NCI-H748 treated with DMSO at 0.1 percent for 48 hours (cell line): ENCODE measurements around the gene SCGB3A1.

Experiments
- DNase-seq: peaks from one replicate; lab custom pipeline; 2025; lab: John Stamatoyannopoulos, UW

SCGB3A1 gene, protein sequence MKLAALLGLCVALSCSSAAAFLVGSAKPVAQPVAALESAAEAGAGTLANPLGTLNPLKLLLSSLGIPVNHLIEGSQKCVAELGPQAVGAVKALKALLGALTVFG

DNA sequence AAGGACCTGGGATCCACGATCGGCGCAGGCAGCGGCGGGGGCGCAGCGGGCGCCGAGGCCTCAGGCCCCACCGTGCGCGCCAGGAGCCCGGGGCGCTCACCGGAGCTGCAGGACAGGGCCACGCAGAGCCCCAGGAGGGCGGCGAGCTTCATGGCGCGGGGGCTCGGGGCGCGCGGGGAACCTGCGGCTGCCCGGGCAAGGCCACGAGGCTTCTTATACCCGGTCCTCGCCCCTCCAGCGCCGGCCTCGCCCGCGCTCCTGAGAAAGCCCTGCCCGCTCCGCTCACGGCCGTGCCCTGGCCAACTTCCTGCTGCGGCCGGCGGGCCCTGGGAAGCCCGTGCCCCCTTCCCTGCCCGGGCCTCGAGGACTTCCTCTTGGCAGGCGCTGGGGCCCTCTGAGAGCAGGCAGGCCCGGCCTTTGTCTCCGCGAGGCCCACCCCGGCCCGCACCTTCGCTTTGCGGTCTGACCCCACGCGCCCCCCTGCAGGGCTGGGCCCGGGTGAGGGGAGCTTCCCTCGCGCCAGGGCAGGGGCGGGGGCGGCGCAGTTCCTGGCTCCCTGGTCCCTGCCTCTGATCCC, at the start of gene SCGB3A1:
Gene SCGB3A1 (minus strand): TSS at position 189 of the 577 bp plus-strand sequence. CDS start 37 bp downstream, at position 152.
- DNase-seq: no peak

DNA sequence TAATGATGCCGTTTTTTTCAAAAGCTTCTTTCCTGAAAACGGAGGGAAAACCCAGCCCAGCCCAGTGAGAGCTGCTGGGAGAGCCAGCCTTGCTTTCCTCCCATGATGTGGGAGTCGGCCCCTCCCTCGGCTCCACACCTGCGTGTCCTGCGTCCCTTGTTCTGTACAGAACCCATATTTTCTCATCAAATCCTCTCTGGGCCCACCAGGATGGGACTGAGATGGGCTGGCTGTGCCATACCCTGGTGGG, 49.2 kb upstream of the SCGB3A1 start:
- no peak for DNase-seq

DNA sequence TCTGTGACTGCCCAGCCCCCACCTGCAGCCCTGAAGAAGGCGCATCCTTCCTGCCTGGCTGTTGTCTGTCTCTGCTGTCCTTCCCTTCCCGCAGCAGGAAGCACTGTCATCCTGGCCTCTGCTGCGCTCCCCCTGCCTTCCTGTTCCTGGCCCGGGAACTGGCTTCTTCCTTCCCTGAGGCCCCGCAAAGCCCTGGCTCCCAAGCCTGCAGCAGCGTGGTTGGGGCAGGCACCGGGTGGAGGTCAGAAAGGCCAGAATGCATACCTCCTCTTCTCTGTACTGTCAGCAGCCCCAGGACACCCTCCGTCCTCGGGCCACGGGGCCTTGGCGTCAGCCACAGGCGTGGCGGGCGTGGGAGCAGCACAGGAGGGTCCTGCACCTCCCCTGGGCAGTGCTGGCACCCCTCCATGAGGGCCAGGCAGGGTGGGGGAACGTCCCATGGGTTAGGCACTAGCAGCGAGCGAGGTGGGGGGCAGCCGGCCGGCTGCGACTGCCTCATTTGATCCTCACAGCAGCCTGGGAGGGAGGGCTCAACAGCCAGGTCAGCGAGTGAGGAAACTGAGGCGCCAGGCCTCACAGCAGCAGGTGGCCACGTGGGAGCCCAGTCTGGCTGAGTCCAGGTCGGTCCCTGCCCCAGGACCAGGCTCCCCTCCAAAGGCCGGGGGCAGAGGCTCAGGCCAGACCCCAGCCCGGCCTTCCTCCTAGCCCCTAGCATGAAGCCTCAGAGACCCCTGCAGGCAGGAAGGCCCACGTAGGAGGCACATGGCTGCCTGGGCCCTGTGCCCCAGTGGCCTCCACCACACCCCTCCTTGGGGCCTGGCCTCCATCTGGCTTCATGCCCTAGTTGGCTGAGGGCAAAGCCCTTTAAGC, 48.7 kb upstream of the SCGB3A1 start:
- no peak for DNase-seq

DNA sequence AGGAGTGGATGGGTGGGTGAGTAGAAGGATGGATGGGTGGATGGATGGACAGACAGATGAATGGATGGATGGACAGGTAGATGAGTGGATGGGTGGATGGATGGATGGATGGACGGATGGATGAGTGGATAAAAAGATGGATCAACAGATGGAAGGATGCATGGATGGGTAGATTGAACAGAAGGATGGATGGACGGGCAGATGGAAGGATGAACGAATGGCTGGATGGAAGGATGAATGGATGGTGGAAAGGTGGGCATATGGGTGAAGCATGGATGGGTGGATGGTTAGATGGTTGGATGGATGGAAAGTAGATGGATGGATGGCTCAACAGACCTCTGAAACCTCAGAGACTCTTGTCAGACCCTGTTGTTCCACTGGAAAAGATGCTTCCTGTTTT, 48.0 kb upstream of the SCGB3A1 start:
- DNase-seq: no peak

GRCh38 chr5:180637962-180638680, 46.8 kb upstream of the SCGB3A1 start:
- DNase-seq: no peak

- no peak for DNase-seq
Measured at GRCh38 chr5:180636403-180637075, 45.2 kb upstream of the SCGB3A1 start.

DNA sequence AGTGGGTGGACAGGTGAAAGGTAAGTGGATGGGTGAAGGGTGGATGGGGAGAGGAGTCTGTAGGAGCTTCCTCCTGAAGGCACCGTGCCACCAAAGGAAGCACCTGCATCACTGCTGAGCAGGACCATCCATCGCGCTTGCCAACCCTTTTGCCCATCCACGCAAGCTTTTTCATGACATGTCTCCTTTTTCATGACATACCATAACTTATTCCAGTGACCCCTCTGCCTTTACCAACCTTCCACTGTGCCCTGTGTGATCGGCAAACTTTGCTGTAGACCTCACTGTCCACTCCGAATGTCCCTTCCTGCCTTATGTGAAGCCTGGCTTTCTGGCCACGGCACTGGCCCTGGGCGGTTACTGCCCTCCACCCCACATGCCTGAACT, 44.7 kb upstream of the SCGB3A1 start:
- DNase-seq: no peak

- no peak for DNase-seq
Measured at GRCh38 chr5:180633283-180634177, 42.2 kb upstream of the SCGB3A1 start.

DNA sequence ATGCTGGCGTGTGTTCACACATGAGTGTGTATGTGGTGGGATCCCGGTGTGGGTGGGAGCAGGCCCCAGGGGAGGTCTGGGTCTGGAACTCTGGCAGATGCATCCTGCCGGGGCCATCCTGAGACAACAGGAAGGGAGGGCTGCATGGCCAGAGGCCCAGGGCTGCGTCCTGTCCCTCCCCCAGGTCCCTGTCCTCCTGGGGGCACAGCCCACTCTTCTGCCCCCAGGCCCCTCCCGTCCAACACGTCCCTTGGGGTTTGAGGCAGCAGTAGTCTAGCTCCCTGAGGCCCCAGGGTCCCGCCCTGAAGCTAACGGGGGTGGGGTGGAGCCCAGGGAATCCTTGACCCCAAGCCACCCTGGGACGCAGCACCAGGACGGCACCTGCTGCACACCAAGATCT, 41.5 kb upstream of the SCGB3A1 start:
- no peak for DNase-seq

- DNase-seq: peak; percentile 14
Measured at GRCh38 chr5:180631549-180632383, 40.5 kb upstream of the SCGB3A1 start.

DNA sequence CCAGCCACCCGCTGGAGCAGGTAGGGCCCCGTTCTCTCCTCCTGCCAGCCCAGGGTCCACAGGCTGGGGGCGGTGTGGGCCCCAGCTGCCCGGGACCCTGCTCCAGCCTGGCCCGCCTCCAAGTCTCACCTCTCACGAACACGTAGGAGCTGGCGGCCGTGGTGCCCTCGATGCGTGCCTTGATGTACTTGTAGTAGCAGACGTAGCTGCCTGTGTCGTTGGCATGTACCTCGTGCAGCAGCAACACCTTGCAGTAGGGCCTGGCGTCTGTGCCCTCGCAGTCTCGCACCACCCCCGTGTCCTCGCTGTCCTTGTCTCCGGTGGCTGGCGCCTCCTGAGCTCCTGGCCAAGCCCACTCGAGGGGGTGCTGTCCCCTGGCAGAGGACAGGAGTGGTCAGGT, 39.1 kb upstream of the SCGB3A1 start:
- no peak for DNase-seq

- DNase-seq: no peak
Measured at GRCh38 chr5:180629831-180630382, 38.6 kb upstream of the SCGB3A1 start.

GRCh38 chr5:180628827-180629750, 37.8 kb upstream of the SCGB3A1 start:
- DNase-seq: no peak

DNA sequence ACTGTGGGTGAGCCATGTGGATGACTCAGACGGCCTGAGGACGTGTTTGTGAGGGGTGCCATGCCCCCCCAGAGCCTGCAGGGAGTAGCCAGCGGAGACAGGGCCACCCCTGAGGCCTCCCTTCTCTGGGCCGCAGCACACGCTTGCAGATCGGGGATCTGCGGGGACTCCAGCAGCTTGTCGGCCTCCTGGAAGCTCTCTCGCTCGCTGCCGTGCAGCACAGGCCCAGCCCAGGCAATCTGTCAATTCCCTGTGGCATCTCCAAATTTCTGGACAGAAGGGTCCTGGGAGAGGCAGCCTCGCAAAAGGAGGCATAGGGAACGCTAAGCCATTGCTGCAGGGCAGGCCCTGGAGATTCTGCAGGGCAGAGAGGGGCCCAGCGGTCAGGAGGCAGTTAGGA, 36.9 kb upstream of the SCGB3A1 start:
- no peak for DNase-seq

DNA sequence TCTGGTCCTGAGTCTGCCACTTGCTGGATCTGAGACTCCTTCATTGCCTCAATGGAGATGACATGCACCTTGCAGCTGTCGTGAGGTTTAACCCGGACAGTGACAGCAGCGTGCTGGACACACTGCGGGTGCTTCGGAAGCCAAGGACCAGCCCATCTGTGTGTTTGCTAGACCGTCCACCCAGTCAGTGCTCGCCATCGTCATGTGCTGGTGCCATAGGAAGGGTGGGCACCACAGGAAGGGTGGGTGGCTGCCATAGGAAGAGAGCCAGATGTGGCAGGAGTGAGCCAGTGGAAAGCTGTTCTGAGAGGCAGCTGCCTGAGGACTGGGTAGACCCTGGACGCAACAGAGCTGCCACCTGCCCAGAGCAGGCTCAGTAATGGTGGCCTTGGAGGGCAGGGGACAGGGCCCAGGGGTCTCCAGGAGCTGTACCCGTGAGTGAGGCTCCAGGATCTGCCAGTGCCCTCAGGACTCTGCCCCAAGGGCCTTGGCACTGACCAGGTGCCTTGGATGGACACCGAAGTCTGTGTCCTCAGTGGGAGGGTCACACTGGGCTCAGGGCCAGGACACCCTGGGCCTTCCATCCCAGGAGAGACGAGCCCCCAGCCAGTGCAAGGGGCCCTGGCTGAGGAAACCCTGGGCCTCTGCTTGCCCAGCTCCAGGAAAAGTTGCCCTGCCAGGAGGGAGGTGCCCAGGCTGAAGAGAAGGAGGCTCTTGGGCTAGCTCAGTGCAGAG, 36.3 kb upstream of the SCGB3A1 start:
- DNase-seq: no peak

GRCh38 chr5:180626661-180627385, 35.5 kb upstream of the SCGB3A1 start:
- no peak for DNase-seq

GRCh38 chr5:180625791-180626660, 34.7 kb upstream of the SCGB3A1 start:
- DNase-seq: no peak
